Psoas muscle (tissue), 8 donors: ENCODE results near the gene DTNA. TPM values are rescaled to one million over a fixed set of nuclear protein-coding genes. Genes with fewer than 3 reads are reported as not detected.
A peak's percentile ranks its signal among the peaks of the same experiment; 100 is the strongest.

Source experiments
- ATAC-seq, 4 donors: fragments of 200-7000 bp; cut with Tn5 transposase; one replicate each; pipeline ENCODE4 v1.9.1; 2020; ENCODE audit warnings: moderate library complexity in 3 of 4, mild to moderate bottlenecking in 2 of 4
- DNase-seq, 2 donors: peaks; one replicate each; pipeline ENCODE4 v3.0.0-alpha.2; 2020
- H3K27ac ChIP-seq: fragments of 200-600 bp; one replicate; pipeline ENCODE4 v1.8.0; 2022
- H3K27me3 ChIP-seq, 3 donors: fragments of 200-600 bp in 1 of 3; one replicate each; pipeline versions ENCODE4 v1.6.1 to v1.8.0; 2013 to 2022; ENCODE audit warnings: low read length in 2 of 3, mild to moderate bottlenecking in 2 of 3, moderate library complexity in 1 of 3; ENCODE audit not compliant: insufficient read depth in 3 of 3
- H3K36me3 ChIP-seq, 2 donors: fragments of 200-600 bp in 1 of 2; one replicate each; pipeline versions ENCODE4 v1.6.1 to v1.8.0; 2013 to 2022; ENCODE audit warnings: low read depth in 1 of 2, mild to moderate bottlenecking in 1 of 2, moderate library complexity in 1 of 2; ENCODE audit not compliant: insufficient read depth in 1 of 2
- H3K4me1 ChIP-seq: fragments of 200-600 bp; one replicate; pipeline ENCODE4 v1.8.0; 2022
- H3K4me3 ChIP-seq: fragments of 200-600 bp; one replicate; pipeline ENCODE4 v1.8.0; 2022; ENCODE audit warnings: mild to moderate bottlenecking
- H3K9me3 ChIP-seq: fragments of 200-600 bp; one replicate; pipeline ENCODE4 v1.8.0; 2022
- CTCF ChIP-seq: fragments of 200-600 bp; IDR thresholded peaks from one replicate; pipeline ENCODE4 v1.8.0; 2022; ENCODE audit warnings: antibody characterized with exemption
- WGBS, 3 donors: extraction: QIAGEN DNeasy Blood & Tissue Kit; methylation state at CpG; one replicate each; pipeline versions ENCODE4 v1.1.6 to v1.1.7; 2013; 5-methylcytosine and 5-hydroxymethylcytosine counted together
- intact Hi-C, 2 donors: fragments of 100-400 bp; cut with DNase I; formaldehyde crosslinking; loops; one replicate each; pipeline versions ENCODE4 v1.11.0 to v1.14.2; 2022
- polyA plus RNA-seq, 3 donors: library from polyadenylated mRNA; stranded (reverse); fragments of 200-250 nt; gene quantifications; one replicate each; pipeline ENCODE4 v1.2.3, GENCODE V29; 2013
- total RNA-seq, 4 donors: library from RNA; stranded (reverse); fragmentation: NEBNext Ultra II Directional in 2 of 4; extraction: Animal tissue kit (Norgen Biotek cat#: 25700) in 2 of 4; gene quantifications; one replicate each; pipeline versions ENCODE4 v1.2.1 to v1.2.4, GENCODE V29; 2021 to 2023
- donor health status: healthy with polysubstance abuse.
- donor health status: DM: no; HTN: no; CAD: no; lungs with moderate emphysema.
- donor health status: Bipolar disorder and iron deficiency.
- donor health status: healthy.
- donor health status: DM: yes; HTN: yes; CAD: no.
- donor health status: DM: no; HTN: no; CAD: no.
- donor health status: DM: no; HTN: no; CAD: no.
- donor health status: DM: yes; HTN: yes; CAD: no.

DTNA gene
- total and polyA plus RNA-seq, 7 donors, result 12.6 to 103 (median 82.0) TPM

GRCh38 chr18:34808389-34808788 lies 98.3 kb downstream of the DTNA start:
- H3K36me3 ChIP-seq, result peaks cover 0 to 20% of the 10 kb centered on the region in 2 donors
- no peak overlapping the region for H3K4me3 ChIP-seq
- 82 to 96% (median 91%) methylated on average over 1 of the region's 1 CpG for WGBS, 3 donors
- intact Hi-C loops, result no loop called here
- H3K27me3 ChIP-seq, result no peaks in the 10 kb centered on the region
- peaks cover 16% of the 10 kb centered on the region for H3K4me1 ChIP-seq
- H3K27ac ChIP-seq, result no peak overlapping the region
- ATAC-seq, result peak in 3 of 4 donors; percentile 37 to 54 (median 37)
- H3K9me3 ChIP-seq, result no peaks in the 10 kb centered on the region
- TF ChIP-seq CTCF, result no peak
- DNase-seq, result no peak

GRCh38 chr18:34809451-34810072 lies 99.5 kb downstream of the DTNA start:
- Histone ChIP-seq H3K9me3 (no peaks in the 10 kb centered on the region), H3K4me1 (peaks cover 16% of the 10 kb centered on the region), H3K4me3 (no peak overlapping the region), H3K27ac (peak overlapping the region; percentile 23), H3K27me3 (no peaks in the 10 kb centered on the region), H3K36me3 (peaks cover 0 to 20% of the 10 kb centered on the region in 2 donors)
- intact Hi-C loops, result no loop called here
- ATAC-seq (peak in 3 of 4 donors; percentile 58 to 68 (median 63)), DNase-seq (peak; percentile 51 to 74)
- TF ChIP-seq CTCF, result peak; percentile 34
- 42 to 57% (median 44%) methylated on average over 6 of the region's 6 CpGs for WGBS, 3 donors

- peaks cover 7 to 38% of the 10 kb centered on the region in 2 donors for H3K36me3 ChIP-seq
- intact Hi-C loops, result no loop called here
- H3K4me1 ChIP-seq, result peaks cover 21% of the 10 kb centered on the region
- TF ChIP-seq CTCF, result no peak
- ATAC-seq (peak in 2 of 4 donors; percentile 22 to 48), DNase-seq (no peak)
- peak overlapping the region; percentile 44 for H3K27ac ChIP-seq
- H3K4me3 ChIP-seq, result no peak overlapping the region
- no peaks in the 10 kb centered on the region for H3K9me3 ChIP-seq
- WGBS, 3 donors, result 56 to 77% (median 63%) methylated on average over 6 of the region's 6 CpGs
- no peaks in the 10 kb centered on the region for H3K27me3 ChIP-seq
Measured at GRCh38 chr18:34816183-34816582, 106.1 kb downstream of the DTNA start.

- ATAC-seq, result no peak
- Histone ChIP-seq H3K36me3 (peaks cover 7 to 28% of the 10 kb centered on the region in 2 donors), H3K9me3 (no peaks in the 10 kb centered on the region), H3K27me3 (no peaks in the 10 kb centered on the region), H3K4me3 (no peak overlapping the region), H3K27ac (peak overlapping the region; percentile 1), H3K4me1 (peaks cover 27% of the 10 kb centered on the region)
- WGBS, 3 donors, result 80 to 93% (median 90%) methylated on average over 2 of the region's 2 CpGs
- no peak for TF ChIP-seq CTCF
- DNase-seq, result no peak
- intact Hi-C loops, result no loop called here
Measured at GRCh38 chr18:34817636-34818035, 107.5 kb downstream of the DTNA start.

GRCh38 chr18:34818064-34818463 lies 108.0 kb downstream of the DTNA start:
- peak in 1 of 4 donors; percentile 24 for ATAC-seq

More at GRCh38 chr18:34818064-34818463, 108.0 kb downstream of the DTNA start:
- TF ChIP-seq CTCF, result no peak
- H3K27ac ChIP-seq, result no peak overlapping the region
- intact Hi-C loops, result no loop called here
- no peak overlapping the region for H3K4me3 ChIP-seq
- DNase-seq, result no peak
- 56 to 82% (median 58%) methylated on average over 5 of the region's 5 CpGs for WGBS, 3 donors
- peaks cover 7 to 26% of the 10 kb centered on the region in 2 donors for H3K36me3 ChIP-seq
- H3K9me3 ChIP-seq, result no peaks in the 10 kb centered on the region
- H3K4me1 ChIP-seq, result peaks cover 27% of the 10 kb centered on the region
- H3K27me3 ChIP-seq, result no peaks in the 10 kb centered on the region
